ENCODE measurements around the gene FER1L5.

GRCh38 chr2:96636551-96637171 lies 5.9 kb upstream of the FER1L5 start:
- TF ChIP-seq CTCF (IDR thresholded peaks at IDR 0.05; ENCODE audit: insufficient read depth, low read length) (no peak), POLR2AphosphoS5 (IDR thresholded peaks at IDR 0.05; ENCODE audit: low read depth) (no peak)

Data from HL-60 (cell line).